Measurements from ENCODE around the gene PIN1. TPM values are rescaled to one million over a fixed set of nuclear protein-coding genes. Genes with fewer than 3 reads are reported as not detected.
A peak's percentile ranks its signal among the peaks of the same experiment; 100 is the strongest.
"Not testable (repeated sequence)": the region's sequence is repeated elsewhere in the genome, so short reads cannot be mapped to it uniquely, and the experiment has no call there.

Gene PIN1
- 57.1 and 66.0 TPM in 2 replicates for total RNA-seq

- Mint-ChIP-seq H3K27ac (peak within 1 kb of the TSS; percentile 94), H3K36me3 (ENCODE audit: low read depth) (peaks cover 26% of the 10 kb centered on the region), H3K27me3 (no peaks in the 10 kb centered on the region), H3K4me1 (peaks cover 12% of the 10 kb centered on the region), H3K9me3 (no peaks in the 10 kb centered on the region), H3K4me3 (peak within 1 kb of the TSS; percentile 93)
- ChIA-PET POLR2A (interaction anchor here (0.6 to 1.8 kb wide), 8 partner anchors 9 to 471 kb away, joined by 3 to 11 read pairs (median 4); partner anchors contain the start of genes FBXL12, ZNF561 and ZNF846), CTCF (no interaction called here)
- intact Hi-C loops (cut with micrococcal nuclease): loop anchor here (1.0 to 2.0 kb wide), 5 partner anchors 8 to 400 kb away; partner anchors contain the start of genes FBXL12, UBL5, ZNF266 and ZNF846
- peak; percentile 98 for DNase-seq
- peak; percentile 95 for ATAC-seq (ENCODE audit: low read depth)
- TF ChIP-seq CTCF (IDR thresholded peaks at IDR 0.05): no peak
Observed at GRCh38 chr19:9834726-9835506, at the start of gene PIN1. Gene PIN1, plus strand, starts transcription at chr19:9835318. Its CDS starts 27 bp downstream, at chr19:9835345.

GRCh38 chr19:9785367-9786331, 49.5 kb upstream of the PIN1 start:
- H3K36me3 Mint-ChIP-seq (ENCODE audit: low read depth): no peaks in the 10 kb centered on the region
- CTCF ChIA-PET: no interaction called here
- H3K27ac Mint-ChIP-seq: peak overlapping the region; percentile 96
- H3K4me3 Mint-ChIP-seq: peak overlapping the region; percentile 91
- intact Hi-C loops (cut with micrococcal nuclease): loop anchor here (1.0 to 2.0 kb wide), 5 partner anchors 11 to 111 kb away; partner anchors contain the start of genes FBXL12, PIN1, ZNF562 and ZNF846
- peaks cover 15% of the 10 kb centered on the region for H3K4me1 Mint-ChIP-seq
- H3K9me3 Mint-ChIP-seq: no peaks in the 10 kb centered on the region
- TF ChIP-seq CTCF (IDR thresholded peaks at IDR 0.05): no peak
- ATAC-seq (ENCODE audit: low read depth) (peak; percentile 84), DNase-seq (peak; percentile 86)
- POLR2A ChIA-PET: interaction anchor here (0.7 kb wide), 1 partner anchor 35 kb away, joined by 6 read pairs; no protein-coding TSS in a partner anchor
- no peaks in the 10 kb centered on the region for H3K27me3 Mint-ChIP-seq

DNA sequence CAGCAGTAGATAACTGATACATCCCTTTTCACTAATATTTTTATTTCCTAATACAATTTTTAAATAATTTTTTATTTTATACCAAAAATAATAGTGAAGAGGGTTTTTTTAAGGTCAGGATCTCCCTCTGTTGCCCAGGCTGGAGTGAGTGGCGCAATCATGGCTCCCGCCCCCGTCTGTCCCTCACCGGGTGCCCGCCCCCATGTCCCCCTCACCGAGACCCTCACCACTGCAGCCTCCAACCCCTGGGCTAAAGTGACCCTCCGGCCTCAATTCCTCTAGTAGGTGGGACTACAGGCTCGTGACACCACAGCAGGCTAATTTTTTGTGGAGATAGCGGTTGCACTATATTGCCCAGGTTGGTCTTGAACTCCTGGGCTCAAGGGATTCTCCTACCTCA, 48.8 kb upstream of the PIN1 start:
- no peak for TF ChIP-seq CTCF (IDR thresholded peaks at IDR 0.05)
- peaks cover 19% of the 10 kb centered on the region for H3K4me1 Mint-ChIP-seq
- ATAC-seq (ENCODE audit: low read depth) (no peak), DNase-seq (no peak)
- peak overlapping the region; percentile 91 for H3K4me3 Mint-ChIP-seq
- POLR2A ChIA-PET: interaction anchor here (0.6 kb wide), 1 partner anchor 209 kb away, joined by 6 read pairs; no protein-coding TSS in a partner anchor
- H3K36me3 Mint-ChIP-seq (ENCODE audit: low read depth): no peaks in the 10 kb centered on the region
- CTCF ChIA-PET: no interaction called here
- no peaks in the 10 kb centered on the region for H3K27me3 Mint-ChIP-seq
- no peaks in the 10 kb centered on the region for H3K9me3 Mint-ChIP-seq
- intact Hi-C loops (cut with micrococcal nuclease): no loop called here
- peak overlapping the region; percentile 96 for H3K27ac Mint-ChIP-seq

DNA sequence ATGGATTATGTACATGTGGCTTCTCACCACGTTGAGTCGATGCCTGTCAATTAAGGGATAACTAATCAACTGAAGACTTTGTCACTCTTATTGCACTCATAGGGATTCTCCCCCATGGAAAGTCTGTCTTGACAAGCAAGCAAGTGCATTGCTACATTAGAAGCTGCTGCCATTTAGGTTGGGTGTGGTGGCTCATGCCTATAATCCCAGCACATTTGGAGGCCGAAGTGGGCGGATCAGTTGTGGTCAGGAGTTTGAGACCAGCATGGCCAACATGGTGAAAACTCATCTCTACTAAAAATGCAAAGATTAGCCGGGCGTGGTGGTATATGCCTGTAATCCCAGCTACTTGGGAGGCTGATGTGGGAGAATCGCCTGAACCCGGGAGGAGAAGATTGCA, 48.3 kb upstream of the PIN1 start:
- Mint-ChIP-seq H3K36me3 (ENCODE audit: low read depth) (no peaks in the 10 kb centered on the region), H3K9me3 (no peaks in the 10 kb centered on the region), H3K4me3 (peak overlapping the region; percentile 24), H3K27me3 (no peaks in the 10 kb centered on the region), H3K27ac (peak overlapping the region; percentile 46), H3K4me1 (peaks cover 21% of the 10 kb centered on the region)
- ATAC-seq (ENCODE audit: low read depth): no peak
- no peak for DNase-seq
- CTCF ChIA-PET: no interaction called here
- POLR2A ChIA-PET: interaction anchor here (0.6 kb wide), 1 partner anchor 209 kb away, joined by 6 read pairs; no protein-coding TSS in a partner anchor
- intact Hi-C loops (cut with micrococcal nuclease): no loop called here
- no peak for TF ChIP-seq CTCF (IDR thresholded peaks at IDR 0.05)

DNA sequence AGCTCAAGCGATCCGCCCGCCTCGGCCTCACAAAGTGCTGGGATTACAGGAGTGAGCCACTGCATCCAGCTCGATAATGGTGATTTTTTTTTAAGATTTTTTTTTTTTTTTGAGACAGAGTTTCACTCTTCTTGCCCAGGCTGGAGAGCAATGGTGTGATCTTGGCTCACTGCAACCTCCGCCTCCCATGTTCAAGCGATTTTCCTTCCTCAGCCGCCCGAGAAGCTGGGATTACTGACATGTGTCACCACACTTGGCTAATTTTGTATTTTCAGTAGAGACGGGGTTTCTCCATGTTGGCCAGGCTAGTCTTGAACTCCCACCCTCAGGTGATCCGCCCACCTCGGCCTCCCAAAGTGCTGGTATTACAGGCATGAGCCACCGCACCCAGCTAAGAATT, 46.5 kb upstream of the PIN1 start:
- intact Hi-C loops (cut with micrococcal nuclease); H3K27ac Mint-ChIP-seq; CTCF ChIA-PET; H3K36me3 Mint-ChIP-seq (ENCODE audit: low read depth); H3K9me3 Mint-ChIP-seq; ATAC-seq (ENCODE audit: low read depth); H3K4me3 Mint-ChIP-seq; H3K27me3 Mint-ChIP-seq; DNase-seq: not testable (repeated sequence)
- POLR2A ChIA-PET: interaction anchor here (0.6 to 1.2 kb wide), 4 partner anchors 20 to 1083 kb away, joined by 3 to 4 read pairs (median 4); partner anchors contain the start of genes CARM1, UBL5 and ZNF846
- H3K4me1 Mint-ChIP-seq: peaks cover 26% of the 10 kb centered on the region
